ENCODE data around the gene EPC1. TPM values are rescaled to one million over a fixed set of nuclear protein-coding genes. Genes with fewer than 3 reads are reported as not detected.
"Not testable (repeated sequence)": the region's sequence is repeated elsewhere in the genome, so short reads cannot be mapped to it uniquely, and the experiment has no call there.

The EPC1 gene
- polyA plus RNA-seq, 1 donor (not counting 4 experiments of a cell fraction or from before 2014, with no cell fraction given) = 34.8 TPM

- dilution Hi-C loops (cut with MboI; ENCODE audit: extremely low pct_ligation_motif_present, low sequenced_read_pairs) = no loop called here
- Histone ChIP-seq H3K27me3 (ENCODE audit: control insufficient read depth, extremely low read depth, insufficient read depth, low read length) (no peaks in the 10 kb centered on the region), H4K20me1 (ENCODE audit: control insufficient read depth, extremely low read depth, insufficient read depth, low read length) (no peaks in the 10 kb centered on the region), H3K27ac (ENCODE audit: control insufficient read depth, insufficient read depth, low read length) (no peak overlapping the region), H3K4me1 (ENCODE audit: control insufficient read depth, extremely low read depth, insufficient read depth, low read length) (no peaks in the 10 kb centered on the region), H3K4me3 (ENCODE audit: control insufficient read depth in 2 of 3, extremely low read depth in 1 of 3, insufficient read depth in 2 of 3, low read depth in 1 of 3, low read length in 3 of 3) (no peak overlapping the region), H3K9me1 (ENCODE audit: control insufficient read depth, extremely low read depth, insufficient read depth, low read length) (no peaks in the 10 kb centered on the region), H3K4me2 (ENCODE audit: control insufficient read depth, extremely low read depth, insufficient read depth, low read depth, low read length) (no peak overlapping the region), H3K36me3 (ENCODE audit: control insufficient read depth in 2 of 2, extremely low read depth in 1 of 2, insufficient read depth in 2 of 2, low read length in 2 of 2) (no peaks in the 10 kb centered on the region), H2AFZ (ENCODE audit: control insufficient read depth, low read length) (no peak overlapping the region), H3K9ac (ENCODE audit: control insufficient read depth, extremely low read depth, insufficient read depth, low read length) (no peak overlapping the region), H3K9me3 (ENCODE audit: control insufficient read depth, low read depth, low read length) (peaks cover 2% of the 10 kb centered on the region), H3K79me2 (ENCODE audit: control insufficient read depth, insufficient read depth, low read length) (no peaks in the 10 kb centered on the region)
- no peak for DNase-seq (ENCODE audit: low read depth, low spot score)
- TF ChIP-seq EZH2 (IDR thresholded peaks at IDR 0.05; ENCODE audit: low read length) = no peak
- no peak for TF ChIP-seq CTCF (optimal IDR thresholded peaks at IDR 0.05 in 1 of 3, IDR thresholded peaks at IDR 0.05 in 1 of 3, conservative IDR thresholded peaks at IDR 0.05 in 1 of 3; ENCODE audit: extremely low read depth in 1 of 3, insufficient read depth in 2 of 3, low read length in 3 of 3)
- no peak for FAIRE-seq
Measured at GRCh38 chr10:32225976-32226375, 121.0 kb downstream of the EPC1 start.

DNA sequence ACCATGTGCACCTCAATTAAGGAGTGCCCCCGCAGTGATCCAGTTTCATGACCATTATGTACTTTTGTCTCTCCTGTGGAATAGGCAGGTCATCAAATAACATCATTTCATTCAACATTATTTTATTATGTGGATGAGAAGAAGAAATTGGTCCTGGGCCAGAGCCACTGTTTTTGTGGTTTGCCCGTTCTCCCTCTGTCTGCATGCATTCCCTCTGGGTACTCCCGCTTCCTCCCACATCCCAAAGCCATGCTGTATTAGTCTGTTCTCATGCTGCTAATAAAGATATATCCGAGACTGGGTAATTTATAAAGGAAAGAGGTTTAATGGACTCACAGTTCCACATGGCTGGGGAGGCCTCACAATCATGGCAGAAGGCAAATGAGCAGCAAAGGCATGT is 124.6 kb downstream of the EPC1 start:
- H3K27ac ChIP-seq (ENCODE audit: control insufficient read depth, insufficient read depth, low read length); H3K4me3 ChIP-seq (ENCODE audit: control insufficient read depth in 2 of 3, extremely low read depth in 1 of 3, insufficient read depth in 2 of 3, low read depth in 1 of 3, low read length in 3 of 3); H2AFZ ChIP-seq (ENCODE audit: control insufficient read depth, low read length); FAIRE-seq; dilution Hi-C loops (cut with MboI; ENCODE audit: extremely low pct_ligation_motif_present, low sequenced_read_pairs); DNase-seq (ENCODE audit: low read depth, low spot score); H4K20me1 ChIP-seq (ENCODE audit: control insufficient read depth, extremely low read depth, insufficient read depth, low read length); H3K9ac ChIP-seq (ENCODE audit: control insufficient read depth, extremely low read depth, insufficient read depth, low read length); H3K9me3 ChIP-seq (ENCODE audit: control insufficient read depth, low read depth, low read length); H3K79me2 ChIP-seq (ENCODE audit: control insufficient read depth, insufficient read depth, low read length); H3K4me2 ChIP-seq (ENCODE audit: control insufficient read depth, extremely low read depth, insufficient read depth, low read depth, low read length); H3K27me3 ChIP-seq (ENCODE audit: control insufficient read depth, extremely low read depth, insufficient read depth, low read length); H3K4me1 ChIP-seq (ENCODE audit: control insufficient read depth, extremely low read depth, insufficient read depth, low read length); H3K36me3 ChIP-seq (ENCODE audit: control insufficient read depth in 2 of 2, extremely low read depth in 1 of 2, insufficient read depth in 2 of 2, low read length in 2 of 2); H3K9me1 ChIP-seq (ENCODE audit: control insufficient read depth, extremely low read depth, insufficient read depth, low read length): not testable (repeated sequence)

DNA sequence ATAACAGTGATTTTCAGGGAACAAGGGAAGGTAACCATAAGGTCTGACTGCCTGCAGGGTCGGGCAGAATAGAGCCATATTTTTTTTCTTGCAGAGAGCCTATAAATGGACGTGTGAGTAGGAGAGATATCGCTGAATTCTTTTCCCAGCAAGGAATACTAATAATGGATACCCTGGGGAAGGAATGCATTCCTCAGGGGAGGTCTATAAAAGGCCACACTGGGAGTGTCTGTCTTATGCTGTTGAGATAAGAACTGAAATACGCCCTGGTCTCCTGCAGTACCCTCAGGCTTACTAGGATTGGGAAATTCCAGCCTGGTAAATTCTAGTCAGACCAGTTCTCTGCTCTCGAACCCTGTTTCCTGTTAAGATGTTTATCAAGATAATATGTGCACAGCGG is 127.8 kb downstream of the EPC1 start:
- H3K27ac ChIP-seq (ENCODE audit: control insufficient read depth, insufficient read depth, low read length); dilution Hi-C loops (cut with MboI; ENCODE audit: extremely low pct_ligation_motif_present, low sequenced_read_pairs); H3K4me2 ChIP-seq (ENCODE audit: control insufficient read depth, extremely low read depth, insufficient read depth, low read depth, low read length); H3K9ac ChIP-seq (ENCODE audit: control insufficient read depth, extremely low read depth, insufficient read depth, low read length); DNase-seq (ENCODE audit: low read depth, low spot score); H3K79me2 ChIP-seq (ENCODE audit: control insufficient read depth, insufficient read depth, low read length); H3K27me3 ChIP-seq (ENCODE audit: control insufficient read depth, extremely low read depth, insufficient read depth, low read length); H3K4me1 ChIP-seq (ENCODE audit: control insufficient read depth, extremely low read depth, insufficient read depth, low read length); H4K20me1 ChIP-seq (ENCODE audit: control insufficient read depth, extremely low read depth, insufficient read depth, low read length); H3K4me3 ChIP-seq (ENCODE audit: control insufficient read depth in 2 of 3, extremely low read depth in 1 of 3, insufficient read depth in 2 of 3, low read depth in 1 of 3, low read length in 3 of 3); H3K36me3 ChIP-seq (ENCODE audit: control insufficient read depth in 2 of 2, extremely low read depth in 1 of 2, insufficient read depth in 2 of 2, low read length in 2 of 2); H2AFZ ChIP-seq (ENCODE audit: control insufficient read depth, low read length); FAIRE-seq; H3K9me3 ChIP-seq (ENCODE audit: control insufficient read depth, low read depth, low read length); H3K9me1 ChIP-seq (ENCODE audit: control insufficient read depth, extremely low read depth, insufficient read depth, low read length): not testable (repeated sequence)

- H3K36me3 ChIP-seq (ENCODE audit: control insufficient read depth in 2 of 2, extremely low read depth in 1 of 2, insufficient read depth in 2 of 2, low read length in 2 of 2); H3K4me1 ChIP-seq (ENCODE audit: control insufficient read depth, extremely low read depth, insufficient read depth, low read length); H3K9ac ChIP-seq (ENCODE audit: control insufficient read depth, extremely low read depth, insufficient read depth, low read length); FAIRE-seq; H3K27me3 ChIP-seq (ENCODE audit: control insufficient read depth, extremely low read depth, insufficient read depth, low read length); H3K4me2 ChIP-seq (ENCODE audit: control insufficient read depth, extremely low read depth, insufficient read depth, low read depth, low read length); dilution Hi-C loops (cut with MboI; ENCODE audit: extremely low pct_ligation_motif_present, low sequenced_read_pairs); H3K4me3 ChIP-seq (ENCODE audit: control insufficient read depth in 2 of 3, extremely low read depth in 1 of 3, insufficient read depth in 2 of 3, low read depth in 1 of 3, low read length in 3 of 3); H4K20me1 ChIP-seq (ENCODE audit: control insufficient read depth, extremely low read depth, insufficient read depth, low read length); H3K9me3 ChIP-seq (ENCODE audit: control insufficient read depth, low read depth, low read length); DNase-seq (ENCODE audit: low read depth, low spot score); H3K79me2 ChIP-seq (ENCODE audit: control insufficient read depth, insufficient read depth, low read length); H3K9me1 ChIP-seq (ENCODE audit: control insufficient read depth, extremely low read depth, insufficient read depth, low read length); H3K27ac ChIP-seq (ENCODE audit: control insufficient read depth, insufficient read depth, low read length): not testable (repeated sequence)
- peak overlapping the region; percentile 58 for H2AFZ ChIP-seq (ENCODE audit: control insufficient read depth, low read length)
Measured at GRCh38 chr10:32218206-32219044, 128.5 kb downstream of the EPC1 start.
